ENCODE results near the gene ETV6.
"Not testable (repeated sequence)": the region's sequence is repeated elsewhere in the genome, so short reads cannot be mapped to it uniquely, and the experiment has no call there.

The ETV6 gene

GRCh38 chr12:11672256-11673191 lies 23.1 kb downstream of the ETV6 start:
- no peak for DNase-seq

- DNase-seq, result no peak
Measured at GRCh38 chr12:11673666-11674461, 24.4 kb downstream of the ETV6 start.

DNA sequence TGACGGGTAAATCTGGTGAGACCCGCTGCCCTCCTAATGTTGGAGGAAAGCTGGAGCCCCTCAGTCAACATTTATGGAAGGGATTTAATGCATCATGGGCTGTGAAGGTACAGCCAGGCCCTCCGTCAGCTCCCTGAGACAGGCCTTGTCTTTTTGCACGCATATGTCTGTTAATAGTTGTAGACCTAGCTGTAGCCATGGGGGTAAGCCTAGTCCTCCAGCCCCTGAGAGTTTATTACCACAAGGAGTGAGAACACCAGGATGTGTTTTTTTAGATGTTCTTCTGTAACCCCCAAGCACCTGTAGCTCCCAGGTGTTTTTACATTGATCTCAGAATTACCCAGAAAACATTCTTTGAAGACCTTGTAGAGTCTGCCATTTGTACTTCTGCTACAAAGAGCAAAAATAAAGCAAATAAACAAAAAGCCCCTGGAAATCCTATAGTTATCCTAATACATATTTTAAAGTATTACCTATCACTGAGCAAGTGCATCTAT lies 25.5 kb downstream of the ETV6 start:
- DNase-seq, result no peak

DNA sequence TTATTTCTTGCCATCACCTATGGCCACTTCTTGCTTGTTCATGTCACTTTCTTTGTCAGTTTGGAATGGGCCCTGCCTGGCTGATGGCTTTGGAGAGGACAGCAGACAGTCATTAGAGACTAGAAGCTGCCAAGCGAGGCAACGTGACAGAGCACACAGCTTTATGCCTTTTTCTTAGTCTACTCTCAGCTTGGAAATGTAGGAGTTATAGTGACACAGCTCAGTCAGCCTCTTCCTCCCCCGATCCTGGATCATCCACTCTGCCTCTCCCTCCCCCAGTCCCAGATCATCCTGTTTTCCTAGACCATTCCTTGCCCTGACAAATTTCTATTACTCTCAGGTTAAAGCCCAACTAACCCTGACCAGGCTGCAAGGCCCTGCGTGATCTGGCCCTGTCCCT lies 26.6 kb downstream of the ETV6 start:
- no peak for DNase-seq

GRCh38 chr12:11677093-11677492 lies 27.6 kb downstream of the ETV6 start:
- DNase-seq, result no peak

DNA sequence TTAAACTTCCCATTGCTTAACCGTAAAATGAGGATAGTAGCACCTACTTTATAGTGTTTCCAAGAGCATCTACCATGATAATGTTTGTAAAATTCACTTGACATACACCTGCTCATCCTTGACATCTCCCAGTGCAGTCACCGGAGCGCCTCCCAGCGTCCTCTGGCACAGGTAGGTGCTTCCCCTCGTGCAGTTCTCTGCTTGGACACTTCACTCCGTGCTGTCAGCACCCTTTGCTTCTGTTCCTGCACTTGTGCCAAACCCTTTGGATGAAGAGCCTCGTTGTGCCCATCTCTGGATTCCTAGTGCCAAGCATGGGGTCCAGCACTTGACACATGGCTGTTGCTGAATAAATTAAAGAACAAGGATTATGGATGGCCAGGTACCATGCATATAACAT lies 28.3 kb downstream of the ETV6 start:
- no peak for DNase-seq

GRCh38 chr12:11678781-11679180 lies 29.3 kb downstream of the ETV6 start:
- DNase-seq, result no peak

GRCh38 chr12:11681207-11681606 lies 31.7 kb downstream of the ETV6 start:
- DNase-seq, result no peak

- DNase-seq, result not testable (repeated sequence)
Measured at GRCh38 chr12:11681695-11682094, 32.2 kb downstream of the ETV6 start.

- DNase-seq, result no peak
Measured at GRCh38 chr12:11684393-11684792, 34.9 kb downstream of the ETV6 start.

DNA sequence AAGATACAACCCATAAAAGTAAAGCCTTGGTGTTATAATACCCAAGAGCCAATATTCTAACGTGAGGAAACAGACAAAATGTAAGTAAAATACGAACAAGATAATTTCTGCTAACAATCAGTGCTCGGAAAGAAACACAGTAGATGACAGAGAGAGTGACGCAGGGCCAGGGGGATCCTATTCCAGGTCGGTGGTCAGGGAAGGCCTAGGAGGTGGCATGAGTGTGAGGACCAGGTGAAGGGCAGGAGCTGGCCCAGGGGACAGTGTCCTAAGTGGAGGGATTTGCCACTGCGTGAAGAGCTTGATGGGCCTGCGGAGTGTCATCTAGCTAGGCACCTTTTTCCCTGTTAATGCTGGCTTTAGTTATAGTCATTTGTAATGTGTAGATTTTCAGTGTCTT lies 35.3 kb downstream of the ETV6 start:
- DNase-seq, result no peak

DNA sequence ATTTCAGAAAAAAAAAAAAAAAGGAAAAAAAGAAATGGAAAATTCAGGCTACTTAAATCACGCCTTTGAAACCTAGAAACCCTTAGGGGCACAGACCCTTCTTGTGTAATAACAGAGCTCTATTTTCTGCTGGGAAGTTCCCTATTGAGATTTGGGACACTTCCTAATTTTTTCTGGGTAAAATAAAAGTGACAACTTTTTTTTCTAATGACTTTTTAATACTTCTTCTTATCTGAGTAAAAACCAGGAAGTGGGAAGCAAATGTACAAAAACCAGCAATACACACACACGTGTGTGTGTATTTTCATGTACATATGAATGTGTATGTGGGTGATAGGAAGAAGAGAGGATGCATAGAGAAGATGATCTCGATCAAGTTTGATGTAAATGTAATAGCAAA lies 35.8 kb downstream of the ETV6 start:
- DNase-seq, result no peak

DNA sequence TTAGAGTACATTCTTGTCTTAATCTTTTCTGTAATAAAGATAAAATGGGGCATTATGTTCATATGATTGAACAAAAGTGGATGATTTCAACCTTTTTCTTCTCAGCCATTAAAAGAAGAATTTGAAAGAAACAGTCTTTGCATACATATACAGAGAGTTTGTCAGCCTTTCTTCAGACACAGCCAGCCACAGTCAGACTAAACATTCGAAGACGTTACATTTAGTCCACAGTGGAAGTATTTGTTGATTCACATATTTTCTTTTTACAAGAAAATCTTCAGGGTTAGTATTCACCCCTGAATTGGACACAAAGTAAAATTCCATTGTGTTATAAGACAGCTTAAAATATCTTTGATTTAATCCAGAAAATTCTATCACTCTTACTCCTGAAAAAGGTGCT lies 36.2 kb downstream of the ETV6 start:
- no peak for DNase-seq

DNA sequence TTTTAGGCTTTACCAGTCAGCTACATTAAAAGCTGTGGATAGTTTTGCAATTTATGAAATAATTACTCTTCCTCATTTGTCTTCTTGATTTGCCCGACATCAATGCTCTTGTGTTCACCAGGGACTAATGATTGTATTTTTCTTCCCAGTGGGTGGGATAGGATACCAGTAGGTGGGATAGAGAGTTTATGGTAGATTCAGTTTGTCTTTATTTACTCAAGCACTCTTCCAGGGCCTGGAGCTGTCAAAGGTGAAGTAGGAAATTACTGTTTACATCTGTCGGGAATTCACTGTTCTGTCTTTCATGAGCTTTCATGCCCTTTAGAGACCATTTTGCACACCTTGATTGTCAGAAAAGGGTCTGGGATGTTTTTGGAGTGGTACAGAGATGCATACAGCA lies 36.6 kb downstream of the ETV6 start:
- DNase-seq, result no peak

GRCh38 chr12:11687528-11687927 lies 38.1 kb downstream of the ETV6 start:
- DNase-seq, result no peak

DNA sequence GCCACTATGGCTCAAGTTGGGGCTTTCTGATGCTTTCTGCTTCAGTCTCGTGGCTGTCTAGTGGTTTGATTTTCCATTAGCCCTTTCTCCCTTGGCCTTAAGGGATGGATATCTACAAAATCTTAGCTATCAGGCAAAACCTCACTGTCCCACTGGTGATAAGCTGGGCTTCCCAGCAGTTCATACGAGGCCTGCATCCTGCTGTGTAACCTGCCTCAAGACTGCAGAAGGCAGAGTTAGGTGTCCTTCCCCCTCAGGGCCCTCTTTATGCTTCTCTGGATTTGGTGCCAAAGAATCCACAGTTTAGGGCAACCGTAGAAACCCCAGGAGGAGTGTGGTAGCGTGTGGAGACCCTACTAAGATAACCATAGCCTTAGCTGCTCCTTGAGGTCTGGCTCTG lies 38.9 kb downstream of the ETV6 start:
- no peak for DNase-seq

DNA sequence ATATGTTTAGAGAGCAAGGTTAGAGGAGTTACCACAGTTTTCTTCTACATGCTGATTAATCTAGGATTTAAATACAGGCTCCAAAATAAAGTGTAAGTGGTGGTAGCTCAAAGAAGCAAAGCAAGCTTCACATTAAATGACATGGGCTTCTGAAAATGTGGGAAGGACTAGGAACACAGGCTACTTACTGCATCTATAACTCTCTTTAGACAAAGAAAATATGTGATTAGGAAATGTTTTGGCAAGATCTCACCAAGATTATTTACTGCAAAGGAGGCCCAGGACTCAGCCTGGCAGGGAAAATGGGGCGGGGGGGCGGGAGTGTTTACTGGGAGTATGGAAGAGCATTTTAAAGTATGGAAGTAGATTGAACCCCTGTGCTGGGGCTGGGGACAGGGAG lies 39.4 kb downstream of the ETV6 start:
- DNase-seq, result no peak

GRCh38 chr12:11689591-11690186 lies 40.2 kb downstream of the ETV6 start:
- DNase-seq, result no peak

DNA sequence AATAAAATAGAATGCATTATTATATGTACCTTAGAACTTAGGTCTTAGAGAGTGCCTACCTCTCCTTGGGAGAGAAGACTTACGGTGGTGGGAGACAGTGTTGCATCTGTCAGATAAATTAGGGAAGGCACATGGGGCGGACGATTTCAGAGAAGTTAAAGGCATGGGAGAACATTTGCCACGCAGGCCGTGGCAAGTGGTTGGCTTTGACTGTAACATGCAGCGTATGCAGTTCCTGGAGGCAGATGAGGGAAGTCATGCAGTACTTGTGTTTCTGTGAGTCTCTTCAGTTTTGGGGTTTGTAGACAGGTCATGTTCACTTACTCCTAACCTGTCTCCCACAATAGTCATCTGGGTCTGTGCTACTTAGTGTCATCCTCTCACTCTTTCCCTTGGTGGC lies 43.6 kb downstream of the ETV6 start:
- DNase-seq, result no peak

DNA sequence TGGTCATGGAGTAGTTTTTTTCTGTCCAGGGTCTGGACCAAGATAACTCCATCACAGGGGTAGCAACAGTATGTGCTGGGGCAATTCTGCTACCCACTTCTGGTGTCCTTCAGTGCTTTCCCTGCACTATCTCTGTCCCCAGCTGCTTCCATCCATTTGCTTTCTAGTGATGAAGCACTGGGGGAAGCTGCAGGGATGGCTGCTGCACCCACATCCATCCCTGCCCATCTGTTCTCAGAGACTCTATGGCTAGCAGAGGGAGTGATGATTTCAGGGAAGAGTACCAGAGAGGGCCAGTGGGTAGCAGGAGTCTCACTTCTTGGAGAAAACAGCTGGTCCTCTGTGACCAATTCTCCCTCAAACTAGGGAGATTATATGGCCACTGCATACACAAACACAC lies 44.1 kb downstream of the ETV6 start:
- no peak for DNase-seq

DNA sequence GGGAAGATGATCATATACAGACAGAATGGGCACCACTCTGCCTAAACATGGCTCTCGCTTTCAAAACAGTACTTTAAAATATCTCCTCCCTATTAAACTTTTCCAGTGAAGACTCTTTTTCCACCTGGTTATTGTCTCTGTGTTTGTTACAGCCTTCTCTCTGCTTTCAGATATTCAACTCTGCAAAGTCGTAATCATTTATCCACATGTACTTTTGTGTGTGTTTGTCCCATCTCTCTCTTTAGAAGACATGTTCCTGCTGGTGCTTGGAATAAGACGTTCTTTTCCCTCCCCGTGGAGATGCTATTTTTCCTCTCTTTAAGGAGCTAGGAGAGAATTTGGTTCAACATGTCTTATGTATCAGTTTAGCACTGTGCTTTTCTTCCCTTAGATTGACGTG lies 45.1 kb downstream of the ETV6 start:
- DNase-seq, result no peak

DNA sequence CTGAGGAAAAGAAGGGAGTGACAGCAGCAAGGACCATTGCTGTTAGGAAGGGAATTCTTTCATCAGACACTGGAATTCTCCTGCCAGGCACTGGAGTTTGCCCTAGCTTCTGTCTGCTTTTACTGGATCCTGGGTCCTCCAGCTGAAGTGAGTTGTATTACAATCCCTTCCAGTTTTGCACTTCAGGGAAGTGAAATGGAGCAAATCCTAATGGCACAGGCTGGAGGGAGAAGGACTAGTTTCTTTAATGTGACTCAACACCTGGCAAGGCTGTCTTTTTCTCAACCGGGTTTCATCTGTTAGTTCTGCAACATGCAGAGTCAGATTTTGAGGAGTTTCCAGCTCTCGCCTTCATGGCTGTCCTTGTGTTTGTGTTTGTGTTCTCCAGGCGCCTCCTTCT lies 45.8 kb downstream of the ETV6 start:
- DNase-seq, result no peak

DNA sequence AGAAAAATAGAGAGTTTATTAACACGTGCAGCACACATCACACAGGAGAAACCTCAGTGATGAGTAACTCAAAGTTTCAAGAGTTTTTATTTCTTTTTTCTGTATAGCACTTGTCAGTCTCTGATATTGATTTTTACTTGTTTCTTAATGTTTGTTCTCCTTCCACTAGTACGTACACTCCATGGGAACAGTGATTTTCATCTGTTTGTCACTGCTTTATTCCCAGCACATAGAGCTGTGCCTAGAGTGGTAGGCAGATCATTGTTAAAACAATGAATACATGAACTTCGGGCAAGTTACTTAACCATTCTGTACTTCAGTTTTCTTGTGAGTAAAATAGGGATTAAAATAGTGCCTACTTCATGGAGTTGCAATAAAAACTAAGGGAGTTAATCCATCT lies 46.6 kb downstream of the ETV6 start:
- no peak for DNase-seq

- no peak for DNase-seq
Measured at GRCh38 chr12:11697131-11697530, 47.7 kb downstream of the ETV6 start.

Measured in cerebellar nuclear complex (tissue), 1 donor.